ENCODE data around the gene INPP4A. TPM values are rescaled to one million over a fixed set of nuclear protein-coding genes. Genes with fewer than 3 reads are reported as not detected.

Gene INPP4A
- total and polyA plus RNA-seq, 2 donors (not counting 3 experiments of a cell fraction or from before 2014, with no cell fraction given): 14.9 to 28.8 TPM

- intact Hi-C loops (cut with micrococcal nuclease): no loop called here
- Histone ChIP-seq H3K9me1 (replicated peaks; ENCODE audit: control insufficient read depth, extremely low read depth, insufficient read depth, low read length) (no peaks in the 10 kb centered on the region), H3K4me1 (ENCODE audit: control insufficient read depth, extremely low read depth, insufficient read depth, low read length) (no peaks in the 10 kb centered on the region), H3K9ac (replicated peaks; ENCODE audit: extremely low read depth, insufficient read depth, low read length) (no peak overlapping the region), H3K27me3 (ENCODE audit: control insufficient read depth in 2 of 2, insufficient read depth in 2 of 2, low read length in 2 of 2) (no peaks in the 10 kb centered on the region), H3K36me3 (ENCODE audit: control insufficient read depth in 2 of 2, extremely low read depth in 1 of 2, insufficient read depth in 2 of 2, low read length in 2 of 2) (no peaks in the 10 kb centered on the region), H3K79me2 (ENCODE audit: control insufficient read depth, insufficient read depth, low read length) (no peaks in the 10 kb centered on the region), H2AFZ (ENCODE audit: low read depth, low read length) (no peak overlapping the region), H3K27ac (ENCODE audit: insufficient read depth, low read depth, low read length) (no peak overlapping the region), H4K20me1 (replicated peaks; ENCODE audit: control insufficient read depth, extremely low read depth, insufficient read depth, low read length) (no peaks in the 10 kb centered on the region), H3K4me3 (replicated peaks in 1 of 3; ENCODE audit: insufficient read depth in 1 of 3, low read depth in 1 of 3, low read length in 3 of 3) (no peak overlapping the region), H3K4me2 (ENCODE audit: insufficient read depth, low read length) (no peak overlapping the region), H3K9me3 (replicated peaks; ENCODE audit: control insufficient read depth, insufficient read depth, low read length) (no peaks in the 10 kb centered on the region)
- ChIA-PET CTCF (interaction anchor here (1.3 to 2.9 kb wide), 3 partner anchors 20 to 95 kb away, joined by 3 to 9 read pairs (median 5); no protein-coding TSS in a partner anchor), POLR2A (no interaction called here)
- TF ChIP-seq, protein P1, sequence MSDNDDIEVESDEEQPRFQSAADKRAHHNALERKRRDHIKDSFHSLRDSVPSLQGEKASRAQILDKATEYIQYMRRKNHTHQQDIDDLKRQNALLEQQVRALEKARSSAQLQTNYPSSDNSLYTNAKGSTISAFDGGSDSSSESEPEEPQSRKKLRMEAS (IDR thresholded peaks at IDR 0.05; ENCODE audit: insufficient read depth, insufficient read length): no peak
- TF ChIP-seq POLR2A (IDR thresholded peaks at IDR 0.05; ENCODE audit: low read depth, low read length): no peak
- DNase-seq (ENCODE audit: low read depth, low spot score) (no peak), FAIRE-seq (no peak)
- BruUV-seq (replicated peaks): no TSS peak
- dilution Hi-C loops (cut with MboI; ENCODE audit: extremely low pct_ligation_motif_present, low sequenced_read_pairs): no loop called here
Observed at GRCh38 chr2:98507891-98508708, 63.4 kb downstream of the INPP4A start.

- dilution Hi-C loops (cut with MboI; ENCODE audit: extremely low pct_ligation_motif_present, low sequenced_read_pairs): no loop called here
Observed at GRCh38 chr2:98508709-98509066, 64.0 kb downstream of the INPP4A start.

More at GRCh38 chr2:98508709-98509066, 64.0 kb downstream of the INPP4A start:
- no peak overlapping the region for H3K4me2 ChIP-seq (ENCODE audit: insufficient read depth, low read length)
- H3K9ac ChIP-seq (replicated peaks; ENCODE audit: extremely low read depth, insufficient read depth, low read length): no peak overlapping the region
- BruUV-seq (replicated peaks): no TSS peak
- no peak overlapping the region for H2AFZ ChIP-seq (ENCODE audit: low read depth, low read length)
- POLR2A ChIA-PET: no interaction called here
- DNase-seq (ENCODE audit: low read depth, low spot score) (no peak), FAIRE-seq (no peak)
- no peak overlapping the region for H3K4me3 ChIP-seq (replicated peaks in 1 of 3; ENCODE audit: insufficient read depth in 1 of 3, low read depth in 1 of 3, low read length in 3 of 3)
- no peaks in the 10 kb centered on the region for H3K4me1 ChIP-seq (ENCODE audit: control insufficient read depth, extremely low read depth, insufficient read depth, low read length)
- TF ChIP-seq FOS (IDR thresholded peaks at IDR 0.05; ENCODE audit: borderline replicate concordance, insufficient read depth, low read length) (no peak), MYC (IDR thresholded peaks at IDR 0.05; ENCODE audit: low read depth, low read length) (no peak), JUN (IDR thresholded peaks at IDR 0.05; ENCODE audit: borderline replicate concordance, insufficient read depth, insufficient read length, low read depth) (no peak), GATA2 (IDR thresholded peaks at IDR 0.05; ENCODE audit: insufficient read depth, insufficient read length, low read depth, low read length) (no peak), EZH2 (IDR thresholded peaks at IDR 0.05; ENCODE audit: borderline replicate concordance, low read depth, low read length, severe bottlenecking) (no peak), POLR2A (IDR thresholded peaks at IDR 0.05; ENCODE audit: low read depth, low read length) (no peak), CTCF (IDR thresholded peaks at IDR 0.05; ENCODE audit: extremely low read depth in 1 of 2, insufficient read depth in 1 of 2, low read depth in 1 of 2, low read length in 2 of 2) (no peak), POLR2AphosphoS5 (IDR thresholded peaks at IDR 0.05; ENCODE audit: insufficient read depth, low read depth, low read length) (no peak)
- TF ChIP-seq, protein P1 (IDR thresholded peaks at IDR 0.05; ENCODE audit: insufficient read depth, insufficient read length): no peak
- H3K36me3 ChIP-seq (ENCODE audit: control insufficient read depth in 2 of 2, extremely low read depth in 1 of 2, insufficient read depth in 2 of 2, low read length in 2 of 2): no peaks in the 10 kb centered on the region
- H3K27me3 ChIP-seq (ENCODE audit: control insufficient read depth in 2 of 2, insufficient read depth in 2 of 2, low read length in 2 of 2): no peaks in the 10 kb centered on the region
- no peaks in the 10 kb centered on the region for H4K20me1 ChIP-seq (replicated peaks; ENCODE audit: control insufficient read depth, extremely low read depth, insufficient read depth, low read length)
- no peaks in the 10 kb centered on the region for H3K9me3 ChIP-seq (replicated peaks; ENCODE audit: control insufficient read depth, insufficient read depth, low read length)
- H3K9me1 ChIP-seq (replicated peaks; ENCODE audit: control insufficient read depth, extremely low read depth, insufficient read depth, low read length): no peaks in the 10 kb centered on the region
- H3K79me2 ChIP-seq (ENCODE audit: control insufficient read depth, insufficient read depth, low read length): no peaks in the 10 kb centered on the region
- intact Hi-C loops (cut with micrococcal nuclease): no loop called here
- no peak overlapping the region for H3K27ac ChIP-seq (ENCODE audit: insufficient read depth, low read depth, low read length)
- CTCF ChIA-PET: interaction anchor here (1.9 to 2.9 kb wide), 2 partner anchors 21 to 95 kb away, joined by 5 to 9 read pairs; no protein-coding TSS in a partner anchor

Data from endothelial cell of umbilical vein (primary cell).